Muscle layer of colon (tissue), 2 donors: ENCODE data around the gene PEF1.

Experiments used
- H3K27ac ChIP-seq: one replicate; pipeline ENCODE4 v1.7.0; 2013; ENCODE audit warnings: low read depth, mild to moderate bottlenecking, low read length, moderate library complexity
- H3K27me3 ChIP-seq, 2 donors: one replicate each; pipeline ENCODE4 v1.7.0; 2013; ENCODE audit warnings: low read length in 2 of 2, mild to moderate bottlenecking in 2 of 2; ENCODE audit not compliant: insufficient read depth in 2 of 2, control insufficient read depth in 1 of 2
- H3K36me3 ChIP-seq: one replicate; pipeline ENCODE4 v1.7.0; 2013; ENCODE audit warnings: mild to moderate bottlenecking, low read length; ENCODE audit not compliant: insufficient read depth
- H3K4me1 ChIP-seq: one replicate; pipeline ENCODE4 v1.7.0; 2013; ENCODE audit warnings: mild to moderate bottlenecking, low read length; ENCODE audit not compliant: insufficient read depth
- H3K4me3 ChIP-seq, 2 donors: one replicate each; pipeline ENCODE4 v1.7.0; 2013; ENCODE audit warnings: low read length in 2 of 2, low read depth in 1 of 2, mild to moderate bottlenecking in 1 of 2, moderate library complexity in 1 of 2
- H3K9ac ChIP-seq: one replicate; pipeline ENCODE4 v1.7.0; 2013; ENCODE audit warnings: low read length
- H3K9me3 ChIP-seq: one replicate; pipeline ENCODE4 v1.7.0; 2013; ENCODE audit warnings: mild to moderate bottlenecking, low read length
- donor health status: abdominal sarcoma.
- donor health status: Adenocarcinoma of cecum.

PEF1 gene

DNA sequence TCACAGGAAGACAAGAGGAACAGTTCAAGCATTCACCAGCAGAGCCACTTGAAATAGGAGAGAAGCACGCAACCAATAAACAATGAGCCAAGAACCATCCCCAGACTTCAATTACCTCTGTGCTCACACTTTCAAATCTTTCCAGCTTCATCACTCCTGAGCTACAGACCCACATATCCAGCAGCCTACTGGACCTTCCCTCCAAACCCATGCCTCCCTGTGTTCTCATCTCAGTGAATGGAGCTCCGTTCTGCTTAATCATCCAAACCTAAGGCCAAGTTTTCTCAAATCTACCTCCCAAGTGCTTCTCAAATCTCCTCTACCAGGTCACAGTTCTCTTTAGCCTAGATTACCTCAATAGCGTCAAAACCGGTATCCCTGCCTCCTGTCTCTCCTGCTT, 3.7 kb downstream of the PEF1 start:
- Histone ChIP-seq H3K9ac (no peak overlapping the region), H3K36me3 (peaks cover 4% of the 10 kb centered on the region), H3K4me3 (no peak overlapping the region), H3K27me3 (no peaks in the 10 kb centered on the region), H3K27ac (no peak overlapping the region), H3K9me3 (no peaks in the 10 kb centered on the region), H3K4me1 (peaks cover 23% of the 10 kb centered on the region)

DNA sequence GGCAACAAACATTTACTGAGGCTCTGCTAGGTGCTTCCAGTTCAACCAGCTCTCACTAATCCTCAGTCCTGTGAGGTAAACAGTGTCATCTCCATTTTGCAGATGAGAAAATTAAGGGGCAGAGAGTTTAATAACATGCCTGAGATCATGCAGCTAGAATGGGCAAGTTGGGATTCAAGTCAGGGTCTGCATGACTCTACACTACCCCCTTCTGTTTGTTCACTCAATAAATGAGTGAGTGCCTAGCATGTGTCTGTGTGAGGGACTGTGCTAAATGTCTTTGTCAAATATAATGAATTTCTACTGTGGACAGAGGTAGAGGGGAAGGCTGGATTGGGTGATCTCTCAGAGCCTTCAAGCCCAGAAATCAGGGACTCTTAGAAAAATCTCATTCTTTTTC, 4.5 kb downstream of the PEF1 start:
- Histone ChIP-seq H3K9me3 (no peaks in the 10 kb centered on the region), H3K4me1 (peaks cover 15% of the 10 kb centered on the region), H3K27ac (no peak overlapping the region), H3K36me3 (peaks cover 4% of the 10 kb centered on the region), H3K9ac (no peak overlapping the region), H3K27me3 (no peaks in the 10 kb centered on the region), H3K4me3 (no peak overlapping the region)

DNA sequence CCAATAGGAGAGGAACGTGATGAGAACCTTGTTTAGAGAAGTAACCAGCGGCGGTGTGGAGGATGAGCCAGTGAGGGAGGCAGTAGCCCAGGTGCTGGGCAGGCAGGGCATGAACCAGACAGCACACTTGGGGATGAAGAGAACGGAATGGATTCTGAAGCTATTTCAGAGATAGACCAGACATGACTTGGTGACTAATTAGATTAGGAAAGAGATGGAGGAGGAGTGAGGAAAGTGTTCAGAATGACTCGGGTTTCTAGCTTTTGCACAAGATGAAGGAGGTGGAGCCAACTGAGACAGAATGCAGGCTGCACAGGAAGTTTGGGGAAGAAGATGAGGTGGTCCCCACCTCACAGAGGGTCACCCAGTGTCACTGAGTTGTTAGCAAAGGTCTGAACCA, 5.1 kb downstream of the PEF1 start:
- no peak overlapping the region for H3K27ac ChIP-seq
- H3K9ac ChIP-seq, result no peak overlapping the region
- no peaks in the 10 kb centered on the region for H3K27me3 ChIP-seq
- H3K4me3 ChIP-seq, result no peak overlapping the region
- H3K36me3 ChIP-seq, result peaks cover 10% of the 10 kb centered on the region
- H3K4me1 ChIP-seq, result peaks cover 15% of the 10 kb centered on the region
- H3K9me3 ChIP-seq, result no peaks in the 10 kb centered on the region

DNA sequence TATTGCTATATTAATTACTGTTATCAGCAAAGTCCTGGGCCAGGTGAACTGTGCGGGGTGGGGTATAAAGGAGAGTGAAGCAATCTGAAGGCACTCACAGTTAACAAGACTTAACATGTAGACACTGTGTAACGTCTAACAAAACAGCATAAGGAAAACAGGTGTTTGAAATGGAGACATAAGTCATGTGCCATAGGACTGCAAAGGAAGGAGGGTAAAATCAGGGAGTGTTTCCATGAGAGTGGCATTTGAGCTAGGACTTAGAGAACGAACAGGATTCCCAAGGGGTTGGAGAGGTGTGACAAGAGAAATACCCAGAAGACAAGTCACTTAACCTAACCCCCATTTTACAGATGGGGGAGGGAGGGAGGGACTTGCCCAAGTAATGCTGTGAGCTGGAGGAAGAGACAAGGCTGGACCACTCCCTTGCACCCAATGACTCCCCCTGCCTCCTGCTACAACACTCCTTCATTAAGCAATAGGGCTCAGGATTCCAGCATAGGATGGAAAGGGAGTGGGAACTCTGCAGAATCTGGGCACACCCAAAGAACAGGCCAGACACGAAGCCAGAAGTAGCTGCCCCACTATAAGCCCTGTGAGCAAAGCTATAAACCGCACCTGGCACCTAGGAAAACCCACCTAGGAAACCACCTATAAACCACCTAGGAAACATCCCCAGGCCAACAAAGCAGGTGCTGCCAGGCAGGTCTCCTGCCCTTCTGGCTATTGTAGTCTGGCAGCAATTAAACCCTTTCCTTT, 6.6 kb downstream of the PEF1 start:
- peaks cover 7% of the 10 kb centered on the region for H3K4me1 ChIP-seq
- no peak overlapping the region for H3K27ac ChIP-seq
- no peaks in the 10 kb centered on the region for H3K27me3 ChIP-seq
- H3K4me3 ChIP-seq, result no peak overlapping the region
- no peaks in the 10 kb centered on the region for H3K9me3 ChIP-seq
- H3K9ac ChIP-seq, result no peak overlapping the region
- peaks cover 18% of the 10 kb centered on the region for H3K36me3 ChIP-seq

DNA sequence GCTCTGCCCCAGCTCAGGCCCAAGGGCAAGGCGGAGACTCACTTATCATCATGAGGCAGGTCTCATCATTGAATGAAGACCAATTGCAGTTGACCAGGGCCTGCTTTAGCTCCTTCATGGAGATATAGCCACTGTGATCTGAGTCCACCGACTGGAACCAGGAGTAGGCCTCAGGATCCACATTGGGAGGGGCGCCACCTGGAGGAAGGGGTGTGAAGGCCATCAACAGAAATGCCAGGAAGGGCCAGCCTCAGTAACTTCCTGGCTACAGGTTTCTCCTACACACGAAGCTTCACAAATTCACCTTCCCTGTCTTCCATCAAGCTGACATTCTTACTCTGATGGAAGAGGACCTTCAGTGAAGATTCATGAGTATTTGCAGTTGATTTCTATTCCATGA, 11.6 kb downstream of the PEF1 start:
- Histone ChIP-seq H3K4me1 (no peaks in the 10 kb centered on the region), H3K9ac (no peak overlapping the region), H3K27me3 (no peaks in the 10 kb centered on the region), H3K9me3 (no peaks in the 10 kb centered on the region), H3K4me3 (no peak overlapping the region), H3K36me3 (peaks cover 64% of the 10 kb centered on the region), H3K27ac (no peak overlapping the region)

DNA sequence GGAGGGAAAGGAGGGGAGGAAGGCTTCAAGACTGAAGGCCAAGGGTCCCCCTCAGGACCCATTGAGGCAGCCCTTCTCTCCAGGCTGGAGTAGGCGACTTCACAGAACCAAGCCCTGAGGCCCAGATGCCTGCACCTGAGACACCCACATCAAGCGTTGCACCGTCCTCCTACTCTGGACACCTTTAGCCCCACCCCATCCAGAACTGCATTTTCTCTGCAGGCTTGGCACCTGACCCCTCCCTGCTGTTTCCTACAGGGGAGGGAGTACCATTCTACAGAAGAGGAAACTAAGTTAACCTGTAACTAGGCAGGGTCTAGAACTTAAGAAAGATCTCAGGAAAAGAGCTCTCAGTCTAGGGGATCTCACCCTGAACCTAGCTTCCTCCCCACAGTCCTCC, 12.0 kb downstream of the PEF1 start:
- H3K9ac ChIP-seq, result no peak overlapping the region
- peaks cover 4% of the 10 kb centered on the region for H3K4me1 ChIP-seq
- peaks cover 67% of the 10 kb centered on the region for H3K36me3 ChIP-seq
- no peaks in the 10 kb centered on the region for H3K27me3 ChIP-seq
- no peak overlapping the region for H3K4me3 ChIP-seq
- H3K9me3 ChIP-seq, result no peaks in the 10 kb centered on the region
- H3K27ac ChIP-seq, result no peak overlapping the region

DNA sequence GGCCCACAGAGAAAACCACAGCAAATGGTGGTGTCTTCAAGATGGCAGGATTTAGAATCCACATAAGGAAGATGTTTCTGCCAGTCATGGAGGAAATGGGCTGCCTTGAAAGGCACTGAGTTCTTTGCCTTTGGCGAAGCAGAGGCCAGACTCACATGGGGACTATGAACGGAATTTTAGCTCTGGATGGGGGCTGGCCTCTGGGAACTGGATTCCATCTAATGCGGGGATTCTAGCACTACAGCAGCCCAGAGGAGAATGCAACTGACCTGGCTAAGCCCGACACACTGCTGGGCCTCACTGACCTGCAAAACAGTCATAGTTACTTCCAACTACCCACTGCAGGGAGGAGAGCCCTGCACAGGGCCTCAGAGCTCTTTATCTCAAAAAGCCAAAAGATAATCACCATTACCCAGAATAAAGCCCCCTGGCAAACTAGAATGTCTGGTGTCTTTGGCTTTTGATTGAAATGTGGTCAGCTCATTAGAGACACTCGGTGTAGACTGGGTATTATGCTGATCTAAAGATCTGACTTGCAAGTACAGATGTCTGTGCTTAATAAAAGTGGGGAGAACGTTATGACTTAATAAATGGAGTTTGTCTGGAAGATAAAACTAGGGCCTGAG, 15.6 kb downstream of the PEF1 start:
- H3K36me3 ChIP-seq, result peaks cover 61% of the 10 kb centered on the region
- no peak overlapping the region for H3K27ac ChIP-seq
- H3K4me3 ChIP-seq, result no peak overlapping the region
- peaks cover 14% of the 10 kb centered on the region for H3K4me1 ChIP-seq
- no peaks in the 10 kb centered on the region for H3K9me3 ChIP-seq
- no peaks in the 10 kb centered on the region for H3K27me3 ChIP-seq
- H3K9ac ChIP-seq, result no peak overlapping the region

DNA sequence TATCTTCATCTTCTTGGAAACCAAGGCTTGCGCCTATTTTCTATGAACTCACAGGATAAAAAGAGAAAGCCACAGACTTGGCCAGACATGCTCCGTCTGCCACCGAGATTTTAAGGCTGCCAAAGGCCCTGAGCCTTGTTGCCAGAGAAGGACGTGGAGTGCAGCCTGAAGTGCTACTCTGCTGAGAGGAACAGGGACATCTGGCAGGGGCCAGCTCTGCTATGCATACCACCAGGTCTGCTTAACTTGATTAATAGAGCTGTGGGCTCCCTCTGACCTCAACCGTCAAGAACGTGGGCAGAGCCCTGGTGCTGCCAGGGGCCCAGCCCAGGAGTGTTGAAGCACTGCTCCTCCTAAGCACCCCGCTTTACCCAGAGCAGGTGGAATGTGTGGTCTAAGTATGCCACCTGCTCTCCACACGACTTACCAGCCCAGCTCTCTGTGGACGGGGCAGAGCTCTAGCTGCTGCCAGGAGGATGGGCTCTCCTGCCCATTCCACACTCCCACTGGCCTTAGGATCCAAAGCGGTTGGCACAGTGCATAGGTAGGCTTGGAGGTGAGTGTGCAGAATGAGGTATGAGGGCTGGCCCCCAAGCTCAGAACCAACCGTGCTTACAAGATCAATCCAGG, 16.6 kb downstream of the PEF1 start:
- H3K9ac ChIP-seq, result peak overlapping the region; percentile 0
- H3K36me3 ChIP-seq, result peaks cover 57% of the 10 kb centered on the region
- no peaks in the 10 kb centered on the region for H3K9me3 ChIP-seq
- H3K27me3 ChIP-seq, result no peaks in the 10 kb centered on the region
- H3K4me1 ChIP-seq, result peaks cover 14% of the 10 kb centered on the region
- peak overlapping the region; percentile 14 for H3K27ac ChIP-seq
- no peak overlapping the region for H3K4me3 ChIP-seq

DNA sequence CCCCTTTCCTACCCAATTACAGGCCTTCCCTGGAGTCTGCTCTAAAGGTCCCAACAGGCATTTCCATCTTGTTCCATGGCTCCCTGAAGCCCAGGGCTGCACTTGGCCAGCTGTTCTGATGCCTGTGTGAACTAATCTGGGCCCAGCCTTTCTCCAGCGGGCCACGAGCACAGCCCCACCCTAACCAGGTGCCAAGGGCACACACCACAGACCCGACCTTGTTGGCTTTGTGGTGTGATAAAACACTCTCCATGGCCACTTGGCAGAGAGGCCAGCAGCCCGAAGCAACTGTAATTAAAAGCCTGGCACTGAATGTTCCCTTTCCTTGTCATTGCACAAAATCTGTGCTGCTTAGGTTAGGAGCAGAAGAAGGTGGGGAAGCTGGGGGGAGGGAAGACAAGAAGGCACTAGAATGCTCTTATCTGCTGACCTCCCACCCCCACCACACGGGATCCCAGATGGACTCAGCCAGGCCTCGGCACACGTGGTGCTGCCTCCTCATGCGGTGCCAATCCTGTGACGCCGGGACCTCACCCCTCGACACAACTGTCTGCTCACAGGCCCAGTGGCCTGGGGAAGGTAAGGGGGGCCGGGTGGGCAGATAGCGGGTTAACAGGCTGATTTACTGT, 17.3 kb downstream of the PEF1 start:
- Histone ChIP-seq H3K27ac (peak overlapping the region; percentile 36), H3K9ac (no peak overlapping the region), H3K36me3 (peaks cover 50% of the 10 kb centered on the region)

DNA sequence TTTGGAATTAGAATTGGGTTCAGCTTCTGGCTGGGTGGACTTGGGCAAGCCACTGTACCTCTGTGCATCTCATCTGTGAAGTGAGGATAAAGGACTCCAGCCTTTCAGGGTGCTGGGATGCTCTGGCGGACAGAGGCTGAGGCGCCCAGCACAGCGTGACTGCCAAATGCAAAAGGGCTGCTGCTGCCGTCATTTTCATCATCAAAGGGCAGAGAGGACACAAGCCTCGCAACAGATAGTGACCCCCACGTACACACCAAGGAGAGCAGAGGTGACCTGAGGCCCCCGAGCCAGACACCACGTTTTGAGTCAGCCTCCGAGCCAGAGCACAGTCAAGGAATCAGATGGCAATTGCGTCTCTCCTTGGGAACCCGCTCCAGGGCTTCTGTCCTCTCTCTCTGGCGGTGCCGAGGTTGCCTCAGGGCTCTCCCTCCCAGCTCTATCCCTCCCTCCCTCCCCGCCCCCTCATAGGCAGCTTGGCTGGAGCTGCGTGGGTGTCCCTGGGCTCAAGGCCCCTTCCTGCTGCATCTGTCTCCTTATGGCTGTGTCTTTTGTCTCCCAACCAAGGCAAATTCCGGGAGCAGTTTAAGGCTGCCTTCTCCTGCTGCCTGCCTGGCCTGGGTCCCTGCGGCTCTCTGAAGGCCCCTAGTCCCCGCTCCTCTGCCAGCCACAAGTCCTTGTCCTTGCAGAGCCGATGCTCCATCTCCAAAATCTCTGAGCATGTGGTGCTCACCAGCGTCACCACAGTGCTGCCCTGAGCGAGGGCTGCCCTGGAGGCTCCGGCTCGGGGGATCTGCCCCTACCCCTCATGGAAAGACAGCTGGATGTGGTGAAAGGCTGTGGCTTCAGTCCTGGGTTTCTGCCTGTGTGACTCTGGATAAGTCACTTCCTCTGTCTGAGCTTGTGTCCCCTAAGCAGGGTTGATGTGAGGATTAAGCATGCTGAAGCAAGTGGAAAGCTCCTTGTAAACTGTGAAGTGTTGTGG, 18.2 kb downstream of the PEF1 start:
- Histone ChIP-seq H3K27me3 (no peaks in the 10 kb centered on the region), H3K36me3 (peaks cover 41% of the 10 kb centered on the region), H3K9ac (no peak overlapping the region), H3K9me3 (no peaks in the 10 kb centered on the region), H3K4me1 (peaks cover 14% of the 10 kb centered on the region), H3K27ac (peak overlapping the region; percentile 36), H3K4me3 (no peak overlapping the region)

More for the DNA sequence above, 17.3 kb downstream of the PEF1 start:
- Histone ChIP-seq H3K9me3 (no peaks in the 10 kb centered on the region), H3K4me3 (no peak overlapping the region), H3K27me3 (no peaks in the 10 kb centered on the region), H3K4me1 (peaks cover 14% of the 10 kb centered on the region)
